ENCODE measurements around the gene FAM124B. TPM values are rescaled to one million over a fixed set of nuclear protein-coding genes. Genes with fewer than 3 reads are reported as not detected.

FAM124B gene
- polyA plus RNA-seq, 3 donors, result 1.8 to 2.1 (median 2.0) TPM

GRCh38 chr2:224438726-224439125 lies 36.8 kb upstream of the FAM124B start:
- H4K20me1 ChIP-seq (ENCODE audit: insufficient read depth, low read length), result no peaks in the 10 kb centered on the region
- H2AFZ ChIP-seq (ENCODE audit: insufficient read depth, low read depth, low read length, poor library complexity, severe bottlenecking), result no peak overlapping the region
- Mint-ChIP-seq H3K4me3 (no peak overlapping the region), H3K27me3 (ENCODE audit: low read depth in 3 of 3) (peaks cover 9 to 19% (median 15%) of the 10 kb centered on the region in 3 donors), H3K4me1 (peaks cover 23% of the 10 kb centered on the region), H3K27ac (no peak overlapping the region), H3K36me3 (no peaks in the 10 kb centered on the region), H3K9me3 (peaks cover 0 to 8% (median 0%) of the 10 kb centered on the region in 7 donors)
- TF ChIP-seq CTCF (IDR thresholded peaks at IDR 0.05), result no peak
- H3K36me3 ChIP-seq (replicated peaks in 1 of 2; ENCODE audit: control insufficient read depth in 1 of 2, insufficient read depth in 2 of 2, low read length in 2 of 2), result no peaks in the 10 kb centered on the region
- no peak overlapping the region for H3K27ac ChIP-seq (ENCODE audit: low read depth in 1 of 2, low read length in 2 of 2)
- peaks cover 14 to 17% of the 10 kb centered on the region in 2 donors for H3K4me1 ChIP-seq (ENCODE audit: control insufficient read depth in 1 of 2, insufficient read depth in 2 of 2, low read length in 2 of 2)
- intact Hi-C loops (cut with micrococcal nuclease), result no loop called here
- no peak overlapping the region for H3K9ac ChIP-seq (ENCODE audit: insufficient read depth, low read length, poor library complexity, severe bottlenecking)
- H3K9me3 ChIP-seq (replicated peaks in 1 of 2; ENCODE audit: control insufficient read depth in 1 of 2, insufficient read depth in 1 of 2, low read length in 2 of 2), result no peaks in the 10 kb centered on the region
- no peaks in the 10 kb centered on the region for H3K79me2 ChIP-seq (ENCODE audit: insufficient read depth, low read length)
- no peaks in the 10 kb centered on the region for H3K27me3 ChIP-seq (ENCODE audit: control insufficient read depth in 2 of 2, insufficient read depth in 2 of 2, low read length in 2 of 2)
- H3K4me2 ChIP-seq (replicated peaks; ENCODE audit: extremely low read depth, low read length, poor library complexity, severe bottlenecking), result no peak overlapping the region
- H3K4me3 ChIP-seq (replicated peaks in 1 of 3; ENCODE audit: low read depth in 2 of 3, low read length in 3 of 3), result no peak overlapping the region
- DNase-seq, result no peak

- Histone ChIP-seq H3K27me3 (ENCODE audit: control insufficient read depth in 2 of 2, insufficient read depth in 2 of 2, low read length in 2 of 2) (no peaks in the 10 kb centered on the region), H3K36me3 (replicated peaks in 1 of 2; ENCODE audit: control insufficient read depth in 1 of 2, insufficient read depth in 2 of 2, low read length in 2 of 2) (no peaks in the 10 kb centered on the region), H3K4me2 (replicated peaks; ENCODE audit: extremely low read depth, low read length, poor library complexity, severe bottlenecking) (no peak overlapping the region), H3K4me3 (replicated peaks in 1 of 3; ENCODE audit: low read depth in 2 of 3, low read length in 3 of 3) (no peak overlapping the region), H4K20me1 (ENCODE audit: insufficient read depth, low read length) (no peaks in the 10 kb centered on the region), H3K9ac (ENCODE audit: insufficient read depth, low read length, poor library complexity, severe bottlenecking) (no peak overlapping the region), H2AFZ (ENCODE audit: insufficient read depth, low read depth, low read length, poor library complexity, severe bottlenecking) (no peak overlapping the region), H3K79me2 (ENCODE audit: insufficient read depth, low read length) (no peaks in the 10 kb centered on the region), H3K9me3 (replicated peaks in 1 of 2; ENCODE audit: control insufficient read depth in 1 of 2, insufficient read depth in 1 of 2, low read length in 2 of 2) (no peaks in the 10 kb centered on the region), H3K4me1 (ENCODE audit: control insufficient read depth in 1 of 2, insufficient read depth in 2 of 2, low read length in 2 of 2) (peaks cover 3 to 5% of the 10 kb centered on the region in 2 donors), H3K27ac (ENCODE audit: low read depth in 1 of 2, low read length in 2 of 2) (no peak overlapping the region)
- H3K27ac Mint-ChIP-seq, result no peak overlapping the region
- peaks cover 5 to 9% (median 5%) of the 10 kb centered on the region in 3 donors for H3K27me3 Mint-ChIP-seq (ENCODE audit: low read depth in 3 of 3)
- intact Hi-C loops (cut with micrococcal nuclease), result no loop called here
- H3K4me3 Mint-ChIP-seq, result no peak overlapping the region
- WGBS (ENCODE audit: insufficient coverage), result no CpG with 5 or more reads among the region's 1 CpG
- DNase-seq, result no peak
- no peak for TF ChIP-seq CTCF (IDR thresholded peaks at IDR 0.05)
- H3K36me3 Mint-ChIP-seq, result no peaks in the 10 kb centered on the region
- peaks cover 0 to 15% (median under 1%) of the 10 kb centered on the region in 7 donors for H3K9me3 Mint-ChIP-seq
- peaks cover 9% of the 10 kb centered on the region for H3K4me1 Mint-ChIP-seq
Observed at GRCh38 chr2:224436634-224437033, 34.7 kb upstream of the FAM124B start.
